ENCODE results near the gene MS4A10.
A peak's percentile ranks its signal among the peaks of the same experiment; 100 is the strongest.

MS4A10 gene

DNA sequence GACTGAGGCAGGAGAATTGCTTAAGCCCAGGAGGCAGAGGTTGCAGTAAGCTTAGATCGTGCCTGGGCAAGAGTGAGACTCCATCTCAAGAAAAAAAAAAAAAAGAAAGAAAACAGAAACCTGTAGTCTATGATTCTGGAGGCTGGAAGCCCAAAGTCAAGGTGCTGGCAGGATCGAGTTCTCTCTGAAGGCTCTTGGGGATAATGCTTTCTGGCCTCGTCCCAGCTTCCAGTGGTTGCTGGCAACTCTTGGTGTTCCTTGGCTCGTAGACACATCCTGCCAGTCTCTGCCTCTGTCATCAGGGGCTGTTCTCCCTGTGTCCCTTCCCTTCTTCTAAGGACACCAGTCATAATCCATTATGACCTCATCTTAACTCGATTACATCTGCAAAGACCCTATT is 40.0 kb downstream of the MS4A10 start:
- DNase-seq (ENCODE audit: low read depth) = no peak

DNA sequence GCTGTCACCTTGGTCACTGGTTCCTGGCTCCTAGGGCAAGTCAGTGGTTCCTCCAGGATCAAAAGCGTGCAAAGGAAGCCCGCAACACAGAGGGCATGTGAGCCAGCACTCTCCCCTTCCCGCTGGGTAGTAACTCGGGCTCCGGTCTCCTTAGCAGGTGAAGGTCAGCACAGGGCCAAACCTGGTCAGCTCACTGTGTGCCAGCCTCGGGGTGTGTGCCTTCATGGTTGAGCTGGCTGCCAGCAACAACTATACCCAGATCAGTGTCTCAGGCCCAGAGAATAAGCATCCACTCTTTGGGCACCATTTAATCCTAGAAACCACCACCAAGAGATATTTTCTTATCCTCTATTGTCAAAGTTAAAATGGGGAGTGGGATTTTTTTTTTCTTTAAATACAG is 40.7 kb downstream of the MS4A10 start:
- DNase-seq (ENCODE audit: low read depth) = no peak

DNA sequence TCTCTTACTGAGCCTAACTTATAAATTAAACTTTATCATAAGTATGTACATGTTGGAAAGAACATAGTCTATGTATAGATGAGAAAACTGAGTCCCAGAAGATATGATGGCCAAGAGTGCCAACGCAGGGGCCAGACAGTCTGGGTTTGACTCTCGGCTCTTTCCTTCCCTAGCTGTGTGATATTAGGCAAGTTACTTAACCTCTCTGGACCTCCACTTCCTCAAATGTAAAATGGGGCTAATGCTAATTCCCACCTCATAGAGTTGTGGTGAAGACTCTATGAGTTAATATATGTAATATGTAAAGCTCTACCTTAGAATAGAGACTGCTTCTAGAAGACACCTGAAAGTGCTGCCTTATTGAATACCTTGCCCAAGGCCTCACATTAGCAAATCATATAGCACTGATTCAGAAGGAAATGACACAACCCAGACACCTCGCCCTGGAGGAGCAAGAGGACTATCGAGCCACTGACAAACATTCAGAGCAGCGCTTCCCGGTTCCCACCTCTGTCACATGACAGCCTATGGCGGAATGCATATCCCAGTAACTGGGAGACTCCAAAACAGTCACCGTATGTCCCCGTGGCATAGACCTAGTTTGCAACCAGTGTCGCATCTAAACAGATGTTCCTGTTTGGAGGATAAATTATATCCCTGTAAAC is 45.5 kb downstream of the MS4A10 start:
- no peak for DNase-seq (ENCODE audit: low read depth)

DNA sequence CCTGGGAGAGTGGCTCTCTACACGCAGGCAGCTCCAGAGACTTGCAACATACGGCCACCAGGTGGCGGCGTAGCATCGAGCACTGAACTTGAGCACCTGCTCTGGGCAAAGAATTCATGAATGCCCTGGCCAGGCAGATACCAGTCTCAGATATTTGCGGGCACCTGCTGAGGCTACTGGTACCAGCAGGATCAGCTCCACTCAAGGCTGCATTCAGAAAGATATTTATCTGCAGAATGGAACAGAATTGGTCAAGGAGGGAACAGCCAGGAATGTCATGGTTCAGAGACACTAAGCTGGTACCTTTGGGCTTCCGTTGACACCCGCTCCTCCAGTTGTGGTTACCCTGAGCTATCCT is 46.0 kb downstream of the MS4A10 start:
- peak; percentile 50 for DNase-seq (ENCODE audit: low read depth)

DNA sequence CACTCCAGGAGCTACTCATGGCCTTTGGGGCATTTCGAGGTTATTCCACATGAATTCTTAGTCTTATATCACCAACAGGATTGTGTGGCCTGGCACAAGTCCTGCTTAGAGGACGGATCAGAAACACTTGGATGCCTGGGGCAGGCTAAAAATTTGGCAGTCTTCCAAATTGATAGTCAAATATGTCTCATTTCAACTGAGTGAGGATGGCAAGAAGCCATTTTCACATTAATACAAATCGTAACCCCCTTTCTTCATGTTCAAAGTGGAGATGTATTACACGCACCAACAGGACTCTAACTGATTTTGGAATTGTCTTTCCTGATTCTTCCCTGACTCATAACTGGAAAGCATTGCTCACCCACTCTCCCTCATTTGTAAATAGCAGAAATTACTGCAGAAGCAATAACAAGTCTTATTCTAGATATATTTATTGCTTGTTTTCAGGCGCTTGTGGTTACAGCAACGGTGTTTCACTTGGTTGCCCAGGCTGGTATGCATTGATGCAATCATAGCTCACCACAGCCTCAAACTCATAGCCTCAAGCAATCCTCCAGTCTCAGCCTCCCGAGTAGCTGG is 46.5 kb downstream of the MS4A10 start:
- no peak for DNase-seq (ENCODE audit: low read depth)

DNA sequence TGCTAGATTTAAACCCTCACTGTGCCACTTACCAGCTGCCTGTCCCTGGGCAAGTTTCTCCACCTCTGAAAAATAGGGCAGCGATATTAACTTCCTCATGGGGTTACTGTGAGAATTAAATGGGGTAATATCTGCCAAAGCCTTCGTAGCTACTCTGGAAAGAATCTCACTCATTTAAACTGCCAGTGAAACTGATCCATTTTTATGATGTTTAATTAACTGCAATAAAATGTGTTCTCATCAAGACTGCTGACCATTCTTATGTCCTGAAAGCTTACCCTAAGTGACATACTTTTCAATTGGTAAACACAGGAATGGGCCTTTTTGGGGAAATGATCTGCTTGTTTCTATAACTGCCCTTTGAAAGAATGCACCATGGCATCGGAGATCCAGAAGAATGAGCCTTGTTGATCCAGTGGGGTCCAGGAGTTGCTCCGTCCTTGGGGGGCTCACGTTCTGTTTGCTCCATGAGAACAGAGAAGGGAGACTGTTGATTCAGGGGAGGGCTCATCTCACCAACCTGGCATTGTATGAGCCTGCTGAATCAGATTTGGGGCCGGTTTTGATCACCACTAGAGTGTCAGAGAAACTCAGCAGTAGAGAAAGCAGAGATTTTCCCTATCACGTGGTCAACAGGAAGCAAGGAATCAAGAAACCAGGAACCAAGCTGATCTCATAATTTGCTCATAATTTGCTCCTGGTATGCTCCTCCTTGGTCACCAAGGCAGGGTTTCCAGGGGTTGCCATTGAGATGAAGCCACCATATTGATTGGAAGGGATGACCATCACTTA is 49.8 kb downstream of the MS4A10 start:
- DNase-seq (ENCODE audit: low read depth) = no peak

DNA sequence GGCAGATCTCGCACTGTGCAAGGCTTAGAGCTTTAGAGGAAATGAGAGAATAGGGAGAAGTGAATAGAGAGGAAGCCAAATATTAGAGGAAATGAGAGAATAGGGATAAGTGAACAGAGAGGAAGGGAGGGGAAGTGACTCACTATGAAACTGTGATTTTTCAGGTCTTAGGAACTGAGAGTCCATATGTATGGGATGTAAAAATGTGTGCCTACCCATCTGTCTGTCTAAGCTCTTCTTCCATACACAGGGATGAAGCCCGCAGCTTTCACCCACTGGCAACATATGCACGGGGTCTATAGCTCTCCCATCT is 50.4 kb downstream of the MS4A10 start:
- DNase-seq (ENCODE audit: low read depth) = no peak

DNA sequence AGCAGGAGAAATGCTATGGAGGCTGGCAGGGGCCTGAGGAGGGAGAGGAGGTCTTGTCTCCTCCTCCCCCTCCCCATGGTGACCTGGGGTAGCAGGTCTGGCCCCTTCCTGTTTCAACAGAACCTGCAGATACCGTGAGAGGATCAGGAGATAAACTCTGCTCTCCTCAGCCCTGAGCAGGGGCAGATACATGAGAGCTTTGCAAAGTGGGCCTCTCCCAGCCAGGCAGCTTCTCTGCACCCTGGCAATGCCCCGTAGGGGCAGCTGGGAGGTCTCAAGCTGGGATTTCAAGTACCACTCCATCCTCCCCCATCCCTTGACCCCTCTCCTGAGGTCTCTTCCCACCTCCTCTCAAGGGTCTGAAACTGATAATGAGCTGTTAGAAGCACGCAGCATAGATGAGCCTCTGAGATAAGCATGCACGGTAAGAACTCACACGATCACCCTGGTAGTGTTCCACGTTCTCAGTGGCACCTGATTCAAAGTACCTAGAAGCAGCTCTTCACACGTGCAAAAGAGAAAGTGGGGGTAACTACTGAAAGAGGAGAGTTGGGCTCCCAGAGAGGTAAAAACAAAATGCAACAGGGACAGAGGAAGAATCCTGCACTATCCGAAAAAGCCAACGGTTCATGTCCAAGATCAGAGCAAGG is 51.9 kb downstream of the MS4A10 start:
- no peak for DNase-seq (ENCODE audit: low read depth)

DNA sequence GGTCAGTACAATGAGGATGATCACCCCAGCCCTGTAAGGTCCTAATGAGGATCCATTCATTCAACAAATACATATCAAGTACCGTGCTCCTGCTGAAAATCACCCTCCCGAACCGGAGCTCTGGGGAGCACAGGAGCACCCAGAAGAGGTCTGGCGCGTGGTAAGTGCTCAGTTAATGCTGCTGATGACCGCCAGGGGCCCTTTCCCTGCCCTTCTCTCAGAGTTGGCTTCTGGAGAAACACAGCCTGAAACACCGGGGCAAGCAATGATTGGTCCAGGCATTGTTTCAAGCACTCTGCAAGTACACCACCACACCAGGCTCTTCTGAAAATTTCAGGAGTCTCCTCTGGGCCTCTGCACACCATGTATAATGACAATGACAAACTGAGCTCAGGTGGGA is 53.0 kb downstream of the MS4A10 start:
- DNase-seq (ENCODE audit: low read depth) = no peak

DNA sequence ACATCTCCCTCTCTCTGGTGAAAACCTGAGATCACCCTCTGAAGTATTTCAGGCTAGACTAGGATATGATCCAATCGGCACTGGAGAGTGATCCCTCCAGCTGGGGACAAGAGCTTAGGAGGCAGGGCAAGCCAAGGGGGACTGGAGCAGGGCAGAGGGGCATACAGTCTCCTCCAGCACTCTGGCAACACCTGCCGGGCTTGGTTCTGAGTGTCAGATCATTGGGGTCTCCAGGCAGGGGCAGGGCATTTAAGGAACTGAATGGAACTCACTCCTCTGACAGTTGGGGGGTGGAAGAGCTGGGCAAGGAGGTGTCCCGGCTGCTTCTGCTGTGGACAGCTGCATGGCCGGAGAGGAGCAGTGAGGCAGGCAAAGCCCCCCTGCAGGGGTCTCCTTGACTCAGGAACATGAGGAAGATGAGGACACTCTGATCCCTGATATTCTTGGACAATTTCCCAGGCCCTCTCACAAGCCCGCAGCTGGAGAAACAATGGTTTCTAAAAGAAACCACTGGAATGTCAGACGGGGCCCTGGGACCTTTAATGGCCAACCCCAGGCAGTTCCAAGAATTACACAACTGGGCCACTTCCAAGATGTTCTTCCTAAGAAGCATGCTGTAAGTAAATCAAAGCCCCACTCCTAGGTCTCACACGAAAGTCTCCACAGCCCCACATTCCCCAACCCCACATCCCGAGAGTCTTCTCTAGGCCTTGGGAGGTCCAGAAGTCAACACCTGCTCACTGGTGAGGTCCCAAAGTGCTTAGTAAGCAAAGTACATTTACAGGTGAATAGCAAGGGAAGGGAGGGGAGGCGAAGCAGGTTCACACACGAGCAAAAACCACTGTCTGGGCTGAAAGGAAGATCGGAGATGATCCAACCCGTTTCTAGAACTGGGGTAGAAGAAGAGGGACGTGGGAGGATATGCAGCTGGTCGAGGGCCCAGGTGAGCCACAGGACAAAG is 55.6 kb downstream of the MS4A10 start:
- DNase-seq (ENCODE audit: low read depth) = no peak

DNA sequence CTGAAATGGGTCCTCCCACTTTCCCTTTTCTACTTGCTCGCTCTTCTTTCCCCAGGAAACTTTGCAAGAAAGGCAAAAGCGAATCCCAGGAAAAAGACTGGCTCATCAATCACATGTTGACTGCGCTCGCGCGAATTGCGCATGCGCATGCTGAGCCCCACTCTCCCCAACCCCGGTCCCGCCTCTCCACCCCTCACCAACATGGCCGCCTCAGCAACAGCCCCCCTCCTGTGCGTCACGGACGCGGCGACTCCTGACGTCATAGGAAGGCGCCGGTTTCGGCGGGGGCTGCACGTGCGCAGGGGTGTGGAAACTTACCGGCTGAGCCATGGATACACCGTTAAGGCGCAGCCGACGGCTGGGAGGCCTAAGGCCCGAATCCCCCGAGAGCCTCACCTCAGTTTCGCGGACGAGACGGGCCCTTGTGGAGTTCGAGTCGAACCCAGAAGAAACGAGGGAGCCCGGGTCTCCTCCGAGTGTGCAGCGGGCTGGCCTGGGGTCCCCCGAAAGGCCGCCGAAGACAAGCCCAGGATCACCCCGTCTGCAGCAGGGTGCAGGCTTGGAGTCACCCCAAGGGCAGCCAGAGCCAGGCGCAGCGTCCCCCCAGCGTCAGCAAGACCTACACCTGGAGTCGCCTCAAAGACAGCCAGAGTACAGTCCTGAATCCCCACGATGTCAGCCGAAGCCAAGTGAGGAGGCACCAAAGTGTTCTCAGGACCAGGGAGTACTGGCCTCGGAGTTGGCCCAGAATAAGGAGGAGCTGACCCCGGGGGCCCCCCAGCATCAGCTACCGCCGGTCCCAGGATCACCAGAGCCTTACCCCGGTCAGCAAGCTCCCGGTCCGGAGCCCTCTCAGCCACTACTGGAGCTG is 56.9 kb downstream of the MS4A10 start, which contains the start of gene CCDC86:
Gene CCDC86, plus strand, starts transcription at position 317 of the 871 bp plus-strand sequence. Its CDS starts 12 bp downstream, at position 329.
- peak; percentile 99 for DNase-seq (ENCODE audit: low read depth)

DNA sequence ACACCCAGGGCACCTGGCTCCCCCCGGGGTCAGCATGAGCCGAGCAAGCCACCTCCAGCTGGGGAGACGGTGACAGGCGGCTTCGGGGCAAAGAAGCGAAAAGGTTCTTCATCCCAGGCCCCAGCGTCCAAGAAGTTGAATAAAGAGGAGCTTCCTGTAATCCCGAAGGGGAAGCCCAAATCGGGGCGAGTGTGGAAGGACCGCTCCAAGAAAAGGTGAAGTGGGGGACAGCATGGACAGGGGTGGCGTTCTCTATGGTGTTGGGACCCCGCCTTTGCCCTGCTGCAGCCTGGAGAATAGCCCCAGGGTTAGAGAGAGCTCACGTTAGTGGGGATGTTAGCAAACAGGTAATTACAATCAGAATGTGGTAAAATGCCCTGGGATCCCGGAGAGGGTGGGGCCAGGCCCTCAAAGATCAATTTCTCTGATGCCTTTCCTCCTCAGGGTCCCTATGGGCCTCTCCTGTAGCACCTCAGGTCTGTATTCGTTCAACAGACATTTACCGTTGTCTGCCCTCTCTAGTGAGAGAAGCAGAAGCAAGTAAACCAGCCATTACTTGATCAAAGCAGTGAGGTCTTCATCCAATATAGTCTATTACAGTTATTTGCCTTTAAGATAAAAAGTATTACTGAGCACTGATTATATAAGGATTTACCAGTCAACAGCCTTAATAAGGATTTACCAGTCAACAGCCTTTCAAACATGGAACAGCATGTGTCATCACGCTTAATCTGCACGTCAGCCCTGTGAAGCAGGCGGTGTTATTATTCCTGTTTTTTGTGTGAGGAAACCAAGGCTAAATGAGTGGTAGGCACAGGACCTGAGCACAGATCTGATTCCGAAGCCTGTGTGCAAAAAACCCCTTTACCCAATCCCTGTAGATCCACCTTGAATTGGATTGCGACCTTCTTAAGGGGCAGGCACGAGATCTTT is 57.8 kb downstream of the MS4A10 start:
- no peak for DNase-seq (ENCODE audit: low read depth)

DNA sequence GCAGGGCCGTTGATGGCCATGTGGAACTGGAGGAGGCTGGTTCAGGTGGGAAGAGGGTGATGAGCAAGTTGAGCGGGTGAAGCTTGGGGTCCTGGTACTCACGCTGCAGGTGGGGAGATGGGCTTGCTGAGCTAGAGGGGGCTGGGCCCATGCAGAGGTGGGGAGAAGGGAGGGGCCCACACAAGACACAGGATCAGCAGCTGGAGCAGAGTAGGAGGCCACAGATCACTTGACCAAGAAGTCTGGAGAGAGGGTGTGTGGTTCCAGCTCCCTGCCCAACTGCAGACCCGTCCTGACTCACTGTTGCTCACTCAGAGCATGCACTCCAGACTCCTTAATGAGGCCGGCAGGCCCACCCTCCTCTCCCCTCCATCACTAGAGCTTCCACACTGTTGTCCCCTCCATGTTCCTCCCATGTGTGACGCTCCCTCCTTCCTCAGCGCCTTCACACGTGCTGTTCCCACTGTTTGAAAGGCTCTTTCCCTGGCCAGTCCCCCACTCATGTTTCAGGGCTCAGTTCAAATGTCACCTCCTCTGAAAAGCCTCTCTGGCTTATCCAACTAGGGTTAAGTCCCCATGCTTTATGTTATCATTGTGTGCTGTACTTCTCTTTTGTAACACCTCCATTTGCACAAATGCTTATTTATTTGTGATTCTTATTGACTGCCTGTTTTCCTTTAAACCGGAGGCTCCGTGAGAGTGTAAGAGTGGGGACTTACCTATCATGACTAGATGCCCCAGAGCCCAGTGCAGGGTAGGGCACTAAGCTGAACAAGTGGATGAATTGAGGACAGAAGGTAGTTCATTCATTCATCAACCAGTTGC is 59.1 kb downstream of the MS4A10 start:
- DNase-seq (ENCODE audit: low read depth) = no peak

DNA sequence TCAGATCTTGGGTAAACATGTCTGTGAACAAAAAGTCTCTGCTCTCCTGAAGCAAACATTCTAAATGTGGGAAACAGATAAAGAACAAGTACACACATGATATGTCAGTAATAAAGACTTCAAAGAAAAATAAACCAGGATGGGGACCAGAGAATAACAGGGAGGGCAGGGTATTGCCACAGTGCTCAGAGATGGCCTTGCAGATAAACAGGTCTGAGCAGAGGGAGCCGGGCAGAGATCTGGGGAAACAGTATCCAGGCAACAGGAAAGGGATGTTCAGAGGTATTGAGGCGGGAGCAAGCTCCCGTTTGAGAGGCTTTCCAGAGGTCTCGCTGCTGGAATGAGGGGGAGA is 59.7 kb downstream of the MS4A10 start:
- DNase-seq (ENCODE audit: low read depth) = no peak

DNA sequence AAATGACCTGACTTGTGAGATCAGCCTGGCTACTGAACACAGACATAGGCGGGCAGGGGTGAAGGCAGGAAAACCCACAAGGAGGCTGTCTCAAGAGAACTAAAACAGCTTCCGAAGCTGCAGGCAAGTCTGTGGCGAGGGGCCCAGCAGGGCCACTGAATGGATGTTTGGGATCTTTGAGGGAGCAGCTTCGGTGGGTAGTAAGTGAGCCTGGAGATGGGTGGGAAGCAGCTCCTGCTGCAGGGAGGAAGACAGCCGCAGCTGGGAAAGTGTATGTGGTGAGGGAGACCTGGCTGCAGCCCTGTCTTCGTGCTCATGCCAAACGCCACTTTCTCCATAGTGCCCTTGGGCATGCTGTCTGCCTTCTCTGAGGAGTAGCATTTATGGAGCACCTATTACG is 60.2 kb downstream of the MS4A10 start:
- DNase-seq (ENCODE audit: low read depth) = no peak

DNA sequence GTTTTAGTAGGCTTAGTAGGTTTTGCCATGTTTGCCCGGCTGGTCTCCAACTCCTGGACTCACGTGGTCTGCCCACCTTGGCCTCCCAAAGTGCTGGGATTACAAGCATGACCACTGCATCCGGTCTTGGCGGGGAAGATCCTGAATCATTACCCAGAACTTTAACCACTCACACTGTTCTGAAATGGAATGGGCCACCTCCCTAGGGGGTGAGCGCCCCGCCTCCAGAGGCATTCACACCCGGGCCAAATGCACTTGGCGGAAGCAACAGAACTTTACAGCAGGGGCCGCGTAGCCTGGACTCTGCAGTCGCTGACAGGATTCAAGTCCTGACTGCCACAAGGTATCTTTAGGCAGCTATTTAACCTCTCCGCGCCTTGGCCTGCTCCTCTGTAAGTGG is 62.1 kb downstream of the MS4A10 start:
- no peak for DNase-seq (ENCODE audit: low read depth)

DNA sequence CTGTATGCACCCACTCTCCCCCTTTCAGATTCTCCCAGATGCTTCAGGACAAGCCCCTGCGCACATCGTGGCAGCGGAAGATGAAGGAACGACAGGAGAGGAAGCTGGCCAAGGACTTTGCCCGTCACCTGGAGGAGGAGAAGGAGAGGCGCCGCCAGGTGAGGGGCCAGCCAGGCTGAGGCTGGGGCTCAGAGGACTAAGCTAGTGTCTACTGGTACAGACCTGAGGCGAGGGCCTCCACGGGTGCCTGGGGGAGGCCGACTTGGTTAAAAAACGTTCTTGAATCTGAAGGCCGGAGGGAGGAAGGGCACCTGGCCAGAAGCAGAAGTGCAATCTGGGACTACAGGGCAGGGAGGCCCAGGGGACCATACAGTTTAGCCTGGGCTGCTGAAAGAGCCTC is 62.8 kb downstream of the MS4A10 start:
- no peak for DNase-seq (ENCODE audit: low read depth)

DNA sequence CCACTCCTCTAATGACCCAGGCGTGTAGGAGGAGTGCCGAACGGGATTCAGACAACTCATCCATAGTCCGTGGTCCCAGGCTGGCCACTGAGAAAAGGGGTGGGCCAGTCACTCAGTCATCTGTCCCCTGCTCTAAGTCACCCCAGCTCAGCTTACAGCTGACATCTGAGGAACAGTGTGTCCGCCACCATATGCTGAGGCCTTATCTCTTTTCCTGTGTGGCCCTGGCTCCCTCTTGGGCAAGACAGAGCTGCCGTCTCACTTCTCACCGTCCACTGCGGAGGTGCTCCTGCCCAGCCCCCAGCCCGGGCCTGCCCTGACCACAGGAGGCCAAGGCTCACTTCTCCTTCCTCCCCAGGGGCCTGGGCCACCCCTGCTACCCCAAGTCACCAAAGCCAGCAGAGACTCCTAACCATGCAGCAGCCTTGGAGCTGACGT is 63.6 kb downstream of the MS4A10 start:
- no peak for DNase-seq (ENCODE audit: low read depth)

Data from stimulated activated CD8-positive, alpha-beta memory T cell treated with anti-CD3 and anti-CD28 coated beads, Interleukin-12 subunit alpha, Interleukin-12 subunit beta, amount 100 ng/mL, for 4 hours (primary cell).